NCI-H146 treated with DMSO at 0.1 percent for 48 hours (cell line): ENCODE measurements around the gene STARD3.
A peak's percentile ranks its signal among the peaks of the same experiment; 100 is the strongest.

Experiments
- DNase-seq: peaks from one replicate; lab custom pipeline; 2025; ENCODE audit not compliant: unreplicated experiment; lab: John Stamatoyannopoulos, UW

Gene STARD3

DNA sequence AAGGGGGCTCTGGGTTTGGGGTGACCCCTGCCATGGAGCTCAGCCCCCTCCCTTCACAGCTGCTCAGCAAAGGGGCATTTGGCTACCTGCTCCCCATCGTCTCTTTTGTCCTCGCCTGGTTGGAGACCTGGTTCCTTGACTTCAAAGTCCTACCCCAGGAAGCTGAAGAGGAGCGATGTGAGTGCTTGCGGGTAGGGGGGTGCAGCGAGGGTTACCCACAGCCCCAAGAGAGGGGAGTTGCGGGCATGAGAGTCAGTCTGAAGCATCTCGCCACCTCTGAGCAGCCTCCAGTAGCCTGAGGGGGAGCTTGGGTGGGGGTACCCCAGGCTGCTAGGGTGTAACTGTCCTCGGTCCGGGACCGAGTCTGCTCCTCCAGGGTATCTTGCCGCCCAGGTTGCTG is 21.4 kb downstream of the STARD3 start:
- no peak for DNase-seq

DNA sequence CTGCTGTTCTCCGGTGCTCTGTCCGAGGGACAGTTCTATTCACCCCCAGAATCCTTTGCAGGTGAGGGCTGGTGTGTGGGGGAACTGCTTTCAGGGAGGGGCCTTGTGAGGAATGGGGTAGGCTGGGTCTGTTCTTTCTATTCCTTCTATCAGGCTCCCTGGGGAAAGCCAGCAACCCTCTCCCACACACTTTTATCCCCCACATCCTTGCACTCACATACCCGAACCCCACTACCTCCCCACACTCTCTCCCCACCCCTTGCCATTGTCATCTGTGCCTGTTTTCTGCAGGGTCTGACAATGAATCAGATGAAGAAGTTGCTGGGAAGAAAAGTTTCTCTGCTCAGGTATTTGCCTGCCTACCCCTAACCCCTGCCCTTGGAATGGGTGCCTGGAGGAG is 21.8 kb downstream of the STARD3 start:
- DNase-seq, result no peak

DNA sequence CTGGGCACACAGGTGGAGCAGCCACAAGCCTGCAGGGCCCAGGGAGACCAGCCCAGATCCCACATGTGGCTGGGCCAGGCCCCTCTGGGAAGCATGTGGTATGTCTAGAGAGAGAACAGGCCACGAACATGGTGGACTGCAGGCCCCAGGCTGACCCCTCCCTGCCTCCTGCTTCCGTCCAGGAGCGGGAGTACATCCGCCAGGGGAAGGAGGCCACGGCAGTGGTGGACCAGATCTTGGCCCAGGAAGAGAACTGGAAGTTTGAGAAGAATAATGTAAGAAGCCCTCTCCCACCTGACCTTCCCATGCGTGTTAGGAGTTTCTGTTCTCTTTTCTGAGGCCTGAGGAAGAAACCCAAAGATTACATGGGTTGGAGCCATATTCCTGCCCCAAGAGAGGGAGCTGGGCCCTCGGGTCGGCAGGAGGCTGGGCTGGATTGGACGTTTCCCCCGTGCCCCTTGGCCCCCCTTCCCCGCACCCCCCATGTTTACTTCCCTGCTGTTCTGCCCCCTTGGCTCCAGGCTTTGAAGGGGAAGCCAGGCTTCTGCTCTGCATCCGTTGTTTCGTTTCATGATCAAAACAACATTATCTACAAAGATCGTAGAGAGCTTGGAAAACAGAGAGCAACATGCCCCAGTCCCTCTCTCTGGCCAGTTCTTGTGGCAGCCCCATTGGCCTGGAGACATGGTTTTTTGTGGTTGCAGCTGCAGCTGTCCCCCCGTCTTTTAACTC is 22.5 kb downstream of the STARD3 start:
- DNase-seq, result no peak

DNA sequence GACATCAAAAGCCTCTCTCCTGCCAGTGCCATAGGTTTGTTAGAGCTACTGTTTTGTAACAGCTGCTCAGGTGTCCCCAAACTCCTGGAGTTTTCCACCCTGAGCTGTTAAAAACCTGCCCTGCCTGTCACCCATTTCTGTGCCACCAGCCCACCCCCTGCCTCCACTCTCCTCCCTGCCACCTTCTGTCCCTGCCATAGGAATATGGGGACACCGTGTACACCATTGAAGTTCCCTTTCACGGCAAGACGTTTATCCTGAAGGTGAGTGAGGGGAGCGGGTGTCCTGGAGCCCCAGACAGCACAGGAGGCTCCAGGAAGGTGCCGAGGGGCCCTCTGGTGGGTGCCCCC is 23.0 kb downstream of the STARD3 start:
- no peak for DNase-seq

DNA sequence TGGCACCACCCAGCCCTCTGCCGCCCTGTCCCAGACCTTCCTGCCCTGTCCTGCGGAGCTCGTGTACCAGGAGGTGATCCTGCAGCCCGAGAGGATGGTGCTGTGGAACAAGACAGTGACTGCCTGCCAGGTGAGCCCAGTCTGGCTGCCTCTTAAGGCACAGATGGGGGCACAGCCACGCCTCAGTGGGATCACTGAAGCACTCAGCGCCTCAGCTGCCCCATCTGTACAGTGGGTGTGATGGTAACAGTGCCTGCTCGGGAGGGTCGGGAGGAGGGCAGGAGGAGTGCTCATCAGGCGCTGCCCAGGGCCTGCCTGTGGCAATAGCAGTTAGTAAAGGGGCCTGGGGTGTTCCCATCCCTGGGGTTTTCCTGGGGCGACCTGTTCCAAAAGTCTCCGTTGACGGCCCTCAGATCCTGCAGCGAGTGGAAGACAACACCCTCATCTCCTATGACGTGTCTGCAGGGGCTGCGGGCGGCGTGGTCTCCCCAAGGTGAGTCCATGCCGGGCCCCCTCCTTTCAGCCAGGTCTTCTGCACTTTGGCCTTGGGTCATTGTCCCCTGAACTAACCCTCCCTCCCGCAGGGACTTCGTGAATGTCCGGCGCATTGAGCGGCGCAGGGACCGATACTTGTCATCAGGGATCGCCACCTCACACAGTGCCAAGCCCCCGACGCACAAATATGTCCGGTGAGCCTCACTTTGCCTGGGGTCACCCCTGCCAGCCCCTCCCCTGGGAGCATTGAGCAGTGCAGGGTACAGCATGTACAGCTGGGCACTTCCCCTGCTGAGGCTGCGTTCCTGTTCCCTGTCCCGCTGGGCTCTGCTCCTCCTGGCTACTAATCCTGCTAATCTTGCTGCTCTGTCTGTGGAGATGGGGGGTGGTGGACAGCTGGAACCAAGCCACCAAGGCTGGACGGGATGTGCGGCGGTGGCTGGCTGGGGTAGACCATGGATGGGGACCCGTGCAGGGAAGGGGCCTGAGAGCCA is 23.7 kb downstream of the STARD3 start:
- no peak for DNase-seq

DNA sequence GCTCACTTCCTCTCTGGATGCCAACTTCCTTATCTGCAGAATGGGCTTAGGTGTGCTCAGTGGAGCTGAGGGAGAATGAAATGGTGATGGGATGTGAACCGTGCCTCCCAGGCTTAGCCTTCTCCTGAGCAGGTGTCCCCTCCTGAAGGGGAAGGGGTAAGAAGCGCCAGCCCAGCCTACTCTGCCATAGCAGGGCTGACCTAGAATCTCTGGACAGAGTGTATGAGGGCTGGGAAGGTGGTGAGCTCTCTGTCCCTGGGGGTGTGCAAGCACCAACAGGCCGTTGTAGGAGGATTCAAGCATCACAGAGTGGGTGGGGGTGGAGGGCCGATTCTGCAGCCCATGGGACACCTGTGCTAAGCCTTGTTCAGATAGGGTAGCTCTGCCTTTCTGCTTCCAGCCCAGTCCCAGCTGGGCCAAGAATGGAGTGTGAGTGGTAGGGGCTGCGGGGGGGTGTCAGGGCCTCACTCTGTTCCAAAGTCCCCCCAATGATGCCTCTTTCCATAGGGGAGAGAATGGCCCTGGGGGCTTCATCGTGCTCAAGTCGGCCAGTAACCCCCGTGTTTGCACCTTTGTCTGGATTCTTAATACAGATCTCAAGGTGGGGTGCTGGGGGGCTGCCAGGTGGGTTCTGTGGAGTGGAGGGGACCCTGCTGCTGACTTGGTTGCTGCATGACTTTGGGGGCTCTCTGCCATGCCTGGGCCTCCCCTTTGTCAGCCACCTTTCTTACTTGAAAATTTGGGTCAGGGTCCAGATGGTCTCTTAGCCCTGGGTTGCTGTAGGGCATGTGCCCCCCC is 25.0 kb downstream of the STARD3 start:
- DNase-seq, result no peak

DNA sequence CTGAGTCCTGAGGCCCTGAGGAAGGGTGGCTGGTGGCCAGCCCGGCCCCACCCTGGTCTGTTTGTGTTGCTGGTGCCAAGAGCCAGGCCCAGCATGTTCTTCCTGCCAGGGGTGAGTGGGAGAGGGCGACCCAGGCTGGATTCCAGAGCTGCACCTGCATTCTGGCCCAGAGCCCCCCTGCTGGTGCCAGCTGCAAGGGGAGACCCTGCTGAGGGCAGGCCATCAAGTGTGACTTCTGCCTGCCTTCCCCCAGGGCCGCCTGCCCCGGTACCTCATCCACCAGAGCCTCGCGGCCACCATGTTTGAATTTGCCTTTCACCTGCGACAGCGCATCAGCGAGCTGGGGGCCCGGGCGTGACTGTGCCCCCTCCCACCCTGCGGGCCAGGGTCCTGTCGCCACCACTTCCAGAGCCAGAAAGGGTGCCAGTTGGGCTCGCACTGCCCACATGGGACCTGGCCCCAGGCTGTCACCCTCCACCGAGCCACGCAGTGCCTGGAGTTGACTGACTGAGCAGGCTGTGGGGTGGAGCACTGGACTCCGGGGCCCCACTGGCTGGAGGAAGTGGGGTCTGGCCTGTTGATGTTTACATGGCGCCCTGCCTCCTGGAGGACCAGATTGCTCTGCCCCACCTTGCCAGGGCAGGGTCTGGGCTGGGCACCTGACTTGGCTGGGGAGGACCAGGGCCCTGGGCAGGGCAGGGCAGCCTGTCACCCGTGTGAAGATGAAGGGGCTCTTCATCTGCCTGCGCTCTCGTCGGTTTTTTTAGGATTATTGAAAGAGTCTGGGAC is 25.8 kb downstream of the STARD3 start:
- DNase-seq, result no peak

DNA sequence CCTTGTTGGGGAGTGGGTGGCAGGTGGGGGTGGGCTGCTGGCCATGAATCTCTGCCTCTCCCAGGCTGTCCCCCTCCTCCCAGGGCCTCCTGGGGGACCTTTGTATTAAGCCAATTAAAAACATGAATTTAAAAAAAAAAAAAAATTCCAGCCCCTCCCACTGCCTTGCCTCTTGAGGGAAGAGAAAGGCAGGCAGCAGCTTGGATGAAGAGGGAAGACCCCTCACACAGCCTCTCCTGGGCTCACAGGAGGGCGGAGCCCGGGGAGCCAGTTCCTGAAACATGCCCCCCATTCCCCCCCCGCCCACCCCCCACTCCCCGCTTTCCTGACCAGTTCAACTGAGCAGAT is 26.4 kb downstream of the STARD3 start:
- DNase-seq, result no peak

DNA sequence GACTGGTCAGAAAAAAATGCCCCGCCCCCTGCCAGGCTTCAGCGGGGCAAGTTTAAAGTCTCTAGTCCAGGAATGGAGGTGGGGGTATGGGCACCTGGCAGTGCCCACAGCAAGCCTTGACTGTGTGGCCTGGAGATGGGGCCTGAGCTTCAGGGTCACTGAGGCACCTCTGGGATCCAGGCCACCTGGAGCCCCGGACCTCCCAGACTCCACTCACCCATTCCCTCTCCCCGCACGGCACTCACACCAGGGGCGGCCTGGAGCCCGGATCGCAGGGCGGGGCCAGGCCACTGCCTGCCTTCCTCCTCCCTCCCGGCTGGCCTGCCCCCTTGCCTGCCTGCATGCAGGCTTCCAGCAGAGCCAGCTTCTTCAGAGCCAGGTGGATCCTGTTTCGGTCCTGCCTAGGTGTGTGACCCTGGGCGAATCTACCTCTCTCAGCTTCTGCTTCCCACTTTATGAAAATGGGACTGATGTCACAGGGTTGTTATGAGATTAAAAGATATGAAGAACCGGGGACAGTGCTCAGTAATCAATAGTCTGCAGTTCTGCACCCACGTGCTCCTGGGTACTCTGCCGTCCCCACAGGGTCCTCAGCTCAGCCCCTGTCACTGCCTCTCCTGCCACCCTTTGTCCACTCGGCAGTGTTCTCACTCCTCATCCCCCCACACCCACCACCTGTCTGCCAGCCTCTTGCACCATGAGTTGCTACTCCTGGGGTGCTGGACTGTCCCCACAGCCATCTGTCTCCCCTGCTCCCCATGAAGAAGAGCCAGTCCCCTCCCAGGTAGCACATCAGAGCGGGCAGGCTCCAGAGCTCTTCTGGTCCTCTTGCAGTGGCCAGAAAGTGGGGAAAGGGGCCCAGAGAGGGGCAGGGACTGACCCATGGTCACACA is 27.0 kb downstream of the STARD3 start:
- no peak for DNase-seq

DNA sequence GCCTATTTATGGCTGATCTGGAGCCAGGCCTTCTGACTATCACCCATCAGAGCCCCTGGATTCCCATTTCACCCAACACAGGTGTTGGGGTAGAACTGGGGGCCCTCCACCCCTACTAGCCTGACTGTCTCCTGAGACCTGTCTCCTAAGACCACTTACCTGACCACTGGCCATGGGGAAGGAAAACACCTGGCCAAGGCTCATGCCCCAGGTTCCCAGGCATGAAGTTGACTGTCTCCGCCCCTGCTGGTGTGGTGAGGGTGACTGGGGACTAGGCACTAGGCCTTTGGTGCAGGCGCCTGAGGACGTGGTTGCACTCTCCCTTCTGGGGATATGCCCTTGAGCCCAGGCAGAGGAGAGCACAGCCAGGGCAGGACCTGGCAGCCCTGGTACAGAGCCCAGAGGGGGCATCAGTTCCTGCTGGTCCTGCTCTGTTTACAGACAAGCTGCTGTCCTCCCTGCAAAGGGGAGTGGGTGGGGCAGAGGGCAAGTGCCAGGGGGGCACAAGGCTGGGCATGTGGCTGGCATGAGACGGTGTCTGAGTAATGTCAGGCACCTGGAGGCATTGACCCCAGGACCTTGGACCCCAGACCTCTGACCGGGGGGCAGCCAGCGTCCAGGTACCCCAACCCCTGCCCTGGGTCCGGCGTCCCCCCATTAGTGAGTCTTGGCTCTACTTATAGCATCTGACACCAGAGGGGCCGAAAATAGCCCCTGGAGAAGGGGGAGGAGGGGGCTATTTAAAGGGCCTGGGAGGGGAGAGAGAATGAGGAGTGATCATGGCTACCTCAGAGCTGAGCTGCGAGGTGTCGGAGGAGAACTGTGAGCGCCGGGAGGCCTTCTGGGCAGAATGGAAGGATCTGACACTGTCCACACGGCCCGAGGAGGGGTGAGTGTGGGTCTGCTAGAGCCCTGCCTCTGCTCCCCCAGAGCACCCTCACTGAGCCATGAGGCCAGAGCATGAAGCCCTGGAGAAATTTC is 27.9 kb downstream of the STARD3 start, which contains the start of gene TCAP:
Gene TCAP (plus strand): TSS at position 769 of the 981 bp plus-strand sequence. CDS start 11 bp downstream, at position 780.
- no peak for DNase-seq

DNA sequence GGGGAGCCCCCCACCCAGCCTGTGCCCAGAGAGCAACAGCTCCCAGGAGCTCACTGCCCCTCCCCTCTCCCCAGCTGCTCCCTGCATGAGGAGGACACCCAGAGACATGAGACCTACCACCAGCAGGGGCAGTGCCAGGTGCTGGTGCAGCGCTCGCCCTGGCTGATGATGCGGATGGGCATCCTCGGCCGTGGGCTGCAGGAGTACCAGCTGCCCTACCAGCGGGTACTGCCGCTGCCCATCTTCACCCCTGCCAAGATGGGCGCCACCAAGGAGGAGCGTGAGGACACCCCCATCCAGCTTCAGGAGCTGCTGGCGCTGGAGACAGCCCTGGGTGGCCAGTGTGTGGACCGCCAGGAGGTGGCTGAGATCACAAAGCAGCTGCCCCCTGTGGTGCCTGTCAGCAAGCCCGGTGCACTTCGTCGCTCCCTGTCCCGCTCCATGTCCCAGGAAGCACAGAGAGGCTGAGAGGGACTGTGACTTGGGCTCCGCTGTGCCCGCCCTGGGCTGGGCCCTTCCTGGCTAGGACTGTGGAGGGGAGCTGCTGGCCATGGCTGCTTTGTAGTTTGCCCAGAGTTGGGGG is 28.8 kb downstream of the STARD3 start:
- DNase-seq, result peak; percentile 23

DNA sequence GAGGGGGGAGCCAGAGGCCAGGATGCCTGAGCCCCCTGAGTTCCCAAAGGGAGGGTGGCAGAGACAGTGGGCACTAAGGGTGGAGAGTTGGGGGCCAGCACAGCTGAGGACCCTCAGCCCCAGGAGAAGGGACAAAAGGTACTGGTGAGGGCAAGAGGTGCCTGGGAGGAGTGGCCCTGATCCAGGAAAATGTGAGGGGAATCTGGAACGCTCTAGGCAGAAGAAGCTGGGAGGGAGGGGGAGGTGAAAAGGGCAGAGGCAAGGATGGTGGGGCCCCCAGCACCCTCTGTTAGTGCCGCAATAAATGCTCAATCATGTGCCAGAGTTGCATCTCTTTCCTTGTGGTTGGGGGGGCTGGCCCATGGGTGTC is 29.3 kb downstream of the STARD3 start:
- no peak for DNase-seq

DNA sequence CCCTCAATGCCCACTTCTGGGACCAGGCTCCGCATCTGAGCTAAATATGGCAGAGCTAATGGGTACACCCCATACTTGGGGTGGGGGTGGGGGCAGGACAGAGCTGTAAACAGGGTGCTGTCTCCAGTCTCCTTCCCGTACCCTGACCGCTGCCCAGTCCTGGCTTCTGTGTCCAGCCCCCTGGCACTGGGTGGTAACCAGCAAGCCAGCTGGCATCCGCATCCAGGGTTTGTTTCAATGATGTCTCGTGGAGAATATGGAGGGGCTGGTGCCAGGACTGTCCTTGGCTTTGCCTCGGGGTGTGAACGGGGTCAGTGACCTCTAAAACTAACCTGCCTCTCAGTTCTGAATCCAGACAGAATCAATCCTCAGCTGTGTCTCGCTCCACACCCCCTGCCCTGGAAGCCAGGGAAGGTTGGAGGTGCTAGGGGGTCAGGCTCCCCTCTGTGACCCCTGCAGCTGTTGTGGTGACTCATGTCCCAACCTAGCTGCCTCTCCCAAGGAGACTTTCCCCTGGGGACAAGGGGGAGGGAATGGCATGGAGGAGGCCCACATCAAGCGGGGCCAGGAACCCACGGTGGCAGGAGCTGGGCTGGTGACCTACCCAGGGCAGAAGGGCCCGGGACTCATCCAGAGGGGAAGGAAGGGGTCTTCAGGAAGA is 29.8 kb downstream of the STARD3 start:
- no peak for DNase-seq

DNA sequence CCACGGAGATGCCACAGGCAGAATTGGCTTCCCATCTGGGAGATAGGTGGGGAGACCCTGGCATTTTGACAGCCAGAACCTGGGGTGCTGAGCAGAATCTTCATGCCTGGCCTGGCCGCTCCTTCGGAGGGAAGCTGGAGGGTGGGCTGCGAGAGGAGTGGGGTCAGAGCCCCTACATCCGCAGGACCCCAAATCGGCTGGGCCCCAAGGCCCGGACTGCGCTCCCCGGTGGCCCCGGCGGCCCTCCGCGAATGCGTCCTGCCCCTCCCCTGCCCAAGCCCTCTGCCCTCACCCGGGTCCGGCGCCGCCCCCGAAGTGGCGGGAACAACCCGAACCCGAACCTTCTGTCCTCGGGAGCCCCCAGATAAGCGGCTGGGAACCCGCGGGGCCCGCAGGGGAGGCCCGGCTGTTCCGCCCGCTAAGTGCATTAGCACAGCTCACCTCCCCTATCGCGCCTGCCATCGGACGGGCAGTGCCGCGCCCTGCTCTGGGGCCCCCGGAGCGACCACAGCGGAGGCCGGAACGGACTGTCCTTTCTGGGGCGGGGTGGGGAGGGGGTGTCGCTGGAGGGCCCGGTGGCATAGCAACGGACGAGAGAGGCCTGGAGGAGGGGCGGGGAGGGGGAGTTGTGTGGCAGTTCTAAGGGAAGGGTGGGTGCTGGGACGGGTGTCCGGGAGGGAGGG is 30.5 kb downstream of the STARD3 start:
- no peak for DNase-seq

DNA sequence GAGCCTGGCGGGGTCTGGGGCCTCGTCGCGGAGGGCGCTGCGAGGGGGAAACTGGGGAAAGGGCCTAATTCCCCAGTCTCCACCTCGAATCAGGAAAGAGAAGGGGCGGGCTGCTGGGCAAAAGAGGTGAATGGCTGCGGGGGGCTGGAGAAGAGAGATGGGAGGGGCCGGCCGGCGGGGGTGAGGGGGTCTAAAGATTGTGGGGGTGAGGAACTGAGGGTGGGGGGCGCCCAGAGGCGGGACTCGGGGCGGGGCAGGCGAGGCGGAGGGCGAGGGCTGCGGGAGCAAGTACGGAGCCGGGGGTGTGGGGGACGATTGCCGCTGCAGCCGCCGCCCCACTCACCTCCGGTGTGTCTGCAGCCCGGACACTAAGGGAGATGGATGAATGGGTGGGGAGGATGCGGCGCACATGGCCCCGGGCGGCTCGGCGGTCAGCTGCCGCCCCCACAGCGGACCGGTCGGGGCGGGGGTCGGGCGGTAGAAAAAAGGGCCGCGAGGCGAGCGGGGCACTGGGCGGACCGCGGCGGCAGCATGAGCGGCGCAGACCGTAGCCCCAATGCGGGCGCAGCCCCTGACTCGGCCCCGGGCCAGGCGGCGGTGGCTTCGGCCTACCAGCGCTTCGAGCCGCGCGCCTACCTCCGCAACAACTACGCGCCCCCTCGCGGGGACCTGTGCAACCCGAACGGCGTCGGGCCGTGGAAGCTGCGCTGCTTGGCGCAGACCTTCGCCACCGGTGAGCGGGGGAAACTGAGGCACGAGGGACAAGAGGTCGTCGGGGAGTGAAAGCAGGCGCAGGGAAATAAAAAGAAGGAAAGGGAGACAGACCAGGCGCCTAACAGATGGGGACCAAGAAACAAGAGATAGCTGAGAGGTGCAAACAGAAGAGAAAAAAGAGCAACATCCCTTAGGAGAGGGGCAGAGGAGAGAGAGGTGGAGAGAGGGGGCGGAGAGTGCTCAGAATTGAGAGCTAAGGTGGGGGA is 31.3 kb downstream of the STARD3 start, which contains the start of gene PNMT:
Gene PNMT (plus strand): TSS at position 509 of the 980 bp plus-strand sequence. CDS start 23 bp downstream, at position 532.
- DNase-seq, result no peak
